HG03354 (cell line): ENCODE data around the gene C1QTNF4.

Source experiments
- ATAC-seq: cut with Tn5 transposase; IDR thresholded peaks from one replicate; pipeline ENCODE4 v1.9.1; 2021; ENCODE audit warnings: mild to moderate bottlenecking; ENCODE audit not compliant: unreplicated experiment, poor library complexity, severe bottlenecking

Gene C1QTNF4

DNA sequence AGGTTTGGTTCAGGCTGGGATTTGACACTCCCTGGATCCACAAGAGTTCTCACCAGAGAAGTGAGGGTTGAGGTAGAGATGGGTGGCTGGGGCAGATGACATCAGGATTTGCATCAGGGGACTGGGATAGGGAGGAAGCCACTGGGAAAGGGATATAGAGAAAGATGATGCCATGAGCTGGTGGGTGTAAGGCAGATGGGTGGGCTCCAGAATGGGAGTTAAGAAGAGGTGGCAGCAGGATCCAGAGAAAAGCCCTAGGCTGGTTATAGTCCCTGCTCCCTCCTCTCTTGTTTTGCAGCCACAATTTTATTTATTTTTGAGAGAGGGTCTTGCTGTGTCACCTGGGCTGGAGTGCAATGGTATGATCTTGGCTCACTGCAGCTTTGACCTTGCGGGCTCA is 1.8 kb upstream of the C1QTNF4 start:
- no peak for ATAC-seq

GRCh38 chr11:47595029-47595428 is 818 bp upstream of the C1QTNF4 start:
- no peak for ATAC-seq

- ATAC-seq: no peak
Observed at GRCh38 chr11:47593492-47593933, 698 bp downstream of the C1QTNF4 start.

- ATAC-seq: no peak
Observed at GRCh38 chr11:47592970-47593369, 1.2 kb downstream of the C1QTNF4 start.

DNA sequence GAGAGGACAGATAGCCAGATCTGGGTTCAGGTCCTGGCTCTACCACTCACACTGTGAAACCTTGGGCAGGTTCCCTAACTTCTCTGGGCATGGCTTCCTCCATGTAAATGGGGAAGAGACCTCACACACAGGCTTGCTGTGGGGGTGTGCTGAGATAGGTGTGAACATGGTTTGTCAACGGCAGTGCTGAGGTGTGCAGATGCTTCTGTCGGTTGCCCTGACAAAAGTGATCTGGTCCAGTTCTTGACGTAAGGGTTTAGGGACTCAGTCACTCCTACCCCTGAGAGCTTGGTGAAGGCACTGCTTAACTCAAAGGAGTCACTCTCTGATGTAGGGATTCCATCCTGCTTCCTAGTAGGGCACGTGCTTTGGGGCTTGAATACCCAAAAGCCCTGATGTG is 2.0 kb downstream of the C1QTNF4 start:
- ATAC-seq: no peak

DNA sequence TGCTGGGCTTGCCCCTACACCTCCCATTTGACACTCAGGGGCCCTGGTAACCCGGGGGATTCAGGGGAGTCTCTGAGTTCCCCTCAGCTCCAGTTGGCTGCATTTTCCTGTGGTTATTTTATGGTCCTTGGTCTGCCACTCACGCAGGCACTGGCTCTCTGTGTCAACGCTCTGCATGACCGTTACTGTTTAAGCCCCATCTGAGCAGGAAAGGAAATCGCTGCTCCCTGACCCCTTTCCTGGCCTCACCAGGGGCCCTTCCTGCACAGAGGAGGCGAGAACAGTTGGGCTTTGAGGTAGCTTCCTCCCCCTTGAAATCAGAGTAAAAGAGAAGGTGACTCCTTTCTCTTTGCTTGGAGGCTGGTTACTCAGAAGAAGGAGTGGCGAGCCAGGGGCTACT is 2.4 kb downstream of the C1QTNF4 start:
- no peak for ATAC-seq

GRCh38 chr11:47589977-47590861 is 4.0 kb downstream of the C1QTNF4 start:
- ATAC-seq: no peak

DNA sequence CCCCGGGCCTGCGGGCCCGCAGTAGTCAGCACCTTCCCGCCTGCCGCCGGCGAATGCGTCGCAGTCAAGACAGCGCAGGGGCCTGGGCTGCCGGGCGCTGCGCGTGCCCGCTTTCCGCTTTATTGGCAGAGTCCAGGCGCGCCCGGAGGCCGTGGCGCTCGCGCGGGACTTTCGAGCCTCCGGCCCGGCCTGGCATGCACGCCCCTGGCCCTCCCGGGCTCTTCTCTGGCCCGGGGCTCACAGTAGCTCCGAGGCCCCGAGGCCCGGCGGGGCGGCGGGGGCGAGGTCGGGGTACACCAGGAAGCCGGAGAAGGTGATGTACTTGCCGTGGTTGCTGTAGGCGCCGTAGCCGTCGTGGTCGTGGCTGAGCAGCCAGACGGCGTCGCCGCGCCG is 4.6 kb downstream of the C1QTNF4 start:
- ATAC-seq: no peak

DNA sequence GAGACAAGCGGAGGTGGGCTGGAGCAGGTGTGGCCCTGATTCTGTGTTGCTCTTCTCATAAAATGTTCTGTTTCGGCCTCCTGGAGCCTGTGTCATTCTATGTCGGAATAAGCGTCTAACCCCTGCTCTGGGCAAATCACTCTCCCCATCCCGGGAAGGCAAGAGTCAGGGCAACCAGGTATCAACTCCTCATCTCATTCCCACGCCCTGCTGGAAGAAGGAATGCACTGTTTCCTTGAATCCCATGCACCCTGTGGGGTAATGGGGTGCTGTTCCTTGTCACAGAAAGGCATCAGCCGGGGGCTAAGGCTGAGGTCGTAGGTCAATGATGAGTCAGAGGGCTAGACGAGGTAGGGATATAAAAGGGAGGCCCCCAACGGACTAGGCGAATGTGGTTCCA is 5.1 kb downstream of the C1QTNF4 start:
- ATAC-seq: no peak

DNA sequence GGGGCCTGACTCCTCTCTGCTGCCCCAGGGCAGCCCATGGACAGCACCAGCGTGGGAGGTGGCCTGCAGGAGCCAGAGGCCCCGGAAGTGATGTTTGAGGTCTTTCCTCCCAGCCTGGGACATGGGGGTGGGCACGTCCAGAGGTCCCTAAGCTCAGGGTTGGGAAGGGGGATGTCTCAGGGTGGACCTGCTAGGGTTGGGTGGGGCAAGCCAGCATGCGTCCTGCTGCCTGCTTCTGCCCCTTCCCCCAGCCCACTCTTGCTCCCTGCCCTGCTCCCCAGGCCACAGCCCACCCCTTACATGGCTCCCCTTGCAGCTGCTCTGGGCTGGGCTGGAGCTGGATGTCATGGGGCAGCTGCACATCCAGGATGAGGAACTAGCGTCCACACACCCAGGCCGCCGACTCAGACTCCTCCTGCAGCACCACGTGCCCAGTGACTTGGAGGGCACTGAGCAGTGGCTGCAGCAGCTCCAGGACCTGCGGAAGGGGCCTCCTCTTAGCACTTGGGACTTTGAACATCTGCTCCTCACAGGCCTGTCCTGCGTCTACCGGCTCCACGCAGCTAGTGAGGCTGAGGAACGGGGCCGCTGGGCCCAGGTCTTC is 6.4 kb downstream of the C1QTNF4 start:
- ATAC-seq: no peak

DNA sequence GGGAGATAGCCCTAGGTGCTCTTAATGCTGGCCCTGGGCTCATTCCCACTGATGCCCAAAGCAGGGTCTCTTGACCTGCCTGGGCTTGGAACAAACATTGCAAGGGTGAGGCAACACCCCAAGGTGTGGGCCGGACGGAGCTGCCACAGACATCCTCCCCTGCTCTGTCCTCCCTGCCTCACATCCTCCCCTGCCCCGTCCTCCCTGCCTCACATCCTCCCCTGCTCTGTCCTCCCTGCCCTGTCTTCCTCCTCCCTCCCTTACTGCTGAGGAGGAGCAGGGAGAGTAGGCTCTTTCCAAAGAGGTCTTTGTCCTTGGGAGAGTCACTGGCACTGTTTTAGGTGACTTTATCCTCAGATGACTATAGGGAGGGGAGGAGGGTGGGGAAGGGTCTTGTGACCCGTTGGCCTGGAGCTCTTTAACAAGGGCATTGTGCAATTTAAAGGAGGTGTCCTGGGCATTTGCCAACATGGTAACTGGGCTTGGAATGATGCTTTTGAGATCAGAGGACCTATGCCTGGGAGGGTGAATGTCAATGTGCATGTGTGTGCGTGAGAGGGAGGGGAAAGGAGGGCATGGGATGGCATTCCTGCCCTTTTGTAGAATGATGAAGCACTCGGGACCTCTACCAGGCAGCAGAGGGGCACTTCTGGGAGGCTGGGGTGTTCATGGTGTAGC is 7.0 kb downstream of the C1QTNF4 start:
- no peak for ATAC-seq

DNA sequence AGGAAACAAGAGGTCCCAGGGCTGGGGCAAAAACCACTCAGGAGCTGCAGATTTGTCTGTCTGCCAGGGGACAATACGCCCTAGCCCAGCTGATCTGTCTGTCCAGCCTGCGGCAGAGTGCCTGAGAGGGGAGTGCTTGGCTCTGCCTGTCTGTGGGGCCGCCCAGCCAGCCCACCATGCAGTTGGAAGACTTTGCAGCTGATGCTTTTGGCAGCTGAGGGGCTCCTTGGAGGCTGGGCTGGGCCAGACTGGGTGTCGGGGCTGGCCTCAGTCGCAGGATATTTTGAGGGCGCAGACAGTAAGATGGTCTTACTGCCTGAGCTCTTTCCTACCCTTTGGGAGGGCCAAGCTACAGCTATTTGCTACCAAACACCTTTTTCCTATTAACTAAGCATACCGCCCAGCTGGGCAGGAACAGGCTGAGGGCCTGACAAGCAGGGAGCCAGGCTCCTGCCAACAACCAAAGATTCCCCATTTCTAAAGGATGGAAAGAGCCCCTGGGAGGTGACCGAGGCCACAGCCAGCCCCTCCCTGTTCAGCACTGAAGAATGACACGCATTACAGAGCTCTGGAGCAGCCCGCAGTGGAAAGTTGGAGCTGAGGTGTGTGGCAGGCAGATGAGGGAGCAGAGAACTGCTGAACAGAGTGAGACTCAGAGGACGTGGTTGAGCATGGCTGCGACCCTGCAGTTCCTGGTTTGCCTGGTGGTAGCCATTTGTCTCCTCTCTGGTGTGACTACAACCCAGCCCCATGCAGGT is 7.9 kb downstream of the C1QTNF4 start, which contains the start of gene FAM180B:
TSS of gene FAM180B (plus strand) at position 581 of the 758 bp plus-strand sequence. CDS start at position 672, 91 bp downstream.
- no peak for ATAC-seq

DNA sequence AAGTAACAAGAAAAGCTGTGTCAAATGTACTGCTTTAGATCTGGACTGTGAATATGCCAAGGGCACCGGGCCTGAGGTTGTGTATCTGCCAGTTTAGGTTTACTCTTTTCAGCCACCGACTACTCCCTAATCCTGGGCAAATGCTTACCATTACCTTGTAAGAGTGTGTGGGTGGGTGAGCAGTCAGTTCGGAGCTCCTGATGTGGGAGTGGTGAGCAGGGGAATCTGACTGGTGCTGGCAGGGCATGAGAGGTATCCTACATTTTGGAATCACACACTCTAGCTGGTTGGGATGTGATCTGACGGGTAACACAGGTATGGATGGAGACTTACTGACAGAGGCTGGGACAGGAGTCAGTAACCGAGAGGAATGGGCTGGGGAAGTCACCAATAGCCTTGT is 10.4 kb downstream of the C1QTNF4 start:
- ATAC-seq: no peak

- ATAC-seq: peak; percentile 94
Observed at GRCh38 chr11:47578524-47579494, 15.4 kb downstream of the C1QTNF4 start, which contains the start of the genes KBTBD4 and NDUFS3. Gene KBTBD4 (minus strand): TSS chr11:47578970. CDS start chr11:47578951, 19 bp downstream. Gene NDUFS3 (plus strand): TSS chr11:47579074. CDS start chr11:47579092, 18 bp downstream.

- no peak for ATAC-seq
Observed at GRCh38 chr11:47577460-47578041, 16.7 kb downstream of the C1QTNF4 start.

DNA sequence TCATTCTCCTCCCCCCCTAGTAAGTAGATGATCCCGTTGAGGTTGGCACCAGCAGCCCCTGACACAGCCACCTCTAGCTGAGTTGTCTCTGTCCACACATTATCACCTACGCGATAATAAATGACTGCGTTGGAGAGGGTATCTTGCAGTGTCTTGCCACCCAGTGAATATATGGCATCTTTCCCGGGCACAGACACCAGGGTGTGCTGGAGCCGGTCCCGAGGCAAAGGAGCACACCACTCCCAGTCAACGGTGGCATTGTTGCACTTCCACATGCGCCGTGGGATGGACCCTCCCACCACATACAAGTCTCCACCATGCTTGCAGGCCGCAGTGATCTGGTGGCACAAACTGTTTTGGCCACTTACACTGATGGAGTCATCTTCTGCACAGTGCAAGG is 20.9 kb downstream of the C1QTNF4 start:
- no peak for ATAC-seq

DNA sequence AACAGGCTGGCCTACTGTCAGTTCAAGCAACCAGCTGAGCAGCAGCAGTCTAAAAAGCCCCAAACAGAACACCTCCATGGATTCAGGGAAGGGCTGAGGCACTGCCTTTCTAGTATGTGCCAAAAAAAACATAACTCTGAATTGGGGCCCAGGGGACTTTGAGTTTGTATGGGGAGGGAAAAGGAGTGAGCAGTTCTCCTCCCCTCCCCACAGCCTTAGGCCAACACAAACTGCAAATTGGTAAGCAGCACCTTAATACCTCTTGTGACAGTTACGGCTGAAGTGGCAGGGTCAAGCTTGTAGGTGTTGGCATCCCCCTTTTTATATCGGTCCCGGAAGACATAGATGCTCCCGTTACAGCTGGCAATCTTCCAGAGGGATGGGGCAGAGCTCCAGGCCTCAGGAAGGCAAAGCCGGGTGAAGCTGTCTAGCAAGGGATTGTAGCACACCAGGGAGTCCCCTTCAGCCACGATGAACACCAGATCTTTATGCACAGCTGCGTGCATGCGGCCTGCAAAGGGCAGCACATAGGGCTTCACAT is 21.4 kb downstream of the C1QTNF4 start:
- no peak for ATAC-seq

GRCh38 chr11:47571895-47572294 is 22.3 kb downstream of the C1QTNF4 start:
- no peak for ATAC-seq
